B cell (primary cell): ENCODE data around the gene PAQR6. TPM values are rescaled to one million over a fixed set of nuclear protein-coding genes. Genes with fewer than 3 reads are reported as not detected.

Source experiments
- ATAC-seq: fragments of 200-7000 bp; cut with Tn5 transposase; one replicate; pipeline ENCODE4 v1.10.0; 2021; ENCODE audit warnings: low read depth, mild to moderate bottlenecking, moderate number of reproducible peaks, moderate library complexity
- CTCF ChIA-PET: fragments of 350-600 bp; sonication (Branson Sonifier 250); formaldehyde crosslinking; loops from one replicate; lab custom pipeline; 2021; ENCODE audit warnings: antibody characterized with exemption, inconsistent platforms; lab: Charles Lee
- POLR2A ChIA-PET: fragments of 350-600 bp; sonication (Branson Sonifier 250); formaldehyde crosslinking; loops from one replicate; lab custom pipeline; 2021; ENCODE audit warnings: antibody characterized with exemption; lab: Charles Lee
- DNase-seq: peaks from one replicate; pipeline ENCODE4 v3.0.0; 2013
- H2AFZ ChIP-seq: 2 replicates; pipeline ENCODE4 v1.6.1; 2012; ENCODE audit warnings: mild to moderate bottlenecking, low read depth, low read length; ENCODE audit not compliant: insufficient read depth, poor library complexity, severe bottlenecking
- H3K27ac ChIP-seq, 2 donors: 1 replicate in 1 of 2; 2 replicates in 1 of 2; pipeline ENCODE4 v1.5.1; 2012 to 2013; ENCODE audit warnings: low read length in 2 of 2, mild to moderate bottlenecking in 2 of 2, moderate library complexity in 1 of 2
- H3K27me3 ChIP-seq, 4 experiments: fragments of 200-600 bp in 1 of 4; sonication (generic) in 1 of 4; replicated peaks in 1 of 4; 1 replicate in 2 of 4; 2 replicates in 2 of 4; pipeline versions ENCODE4 v1.6.1 to v1.7.0; 2013 to 2016; ENCODE audit warnings: low read length in 3 of 4, mild to moderate bottlenecking in 2 of 4, mixed read lengths in 1 of 4, moderate library complexity in 1 of 4; ENCODE audit not compliant: insufficient read depth in 4 of 4, control insufficient read depth in 3 of 4; ENCODE audit errors: control extremely low read depth in 1 of 4
- H3K36me3 ChIP-seq, 2 experiments: replicated peaks in 1 of 2; 1 replicate in 1 of 2; 2 replicates in 1 of 2; pipeline versions ENCODE4 v1.6.1 to v1.7.1; 2013; ENCODE audit warnings: low read length in 1 of 2; ENCODE audit not compliant: insufficient read depth in 2 of 2, control insufficient read depth in 1 of 2; ENCODE audit errors: control extremely low read depth in 1 of 2, extremely low read depth in 1 of 2
- H3K4me1 ChIP-seq, 2 donors: fragments of 200-600 bp in 1 of 2; sonication (generic) in 1 of 2; 1 replicate in 1 of 2; 2 replicates in 1 of 2; pipeline versions ENCODE4 v1.5.1 to v1.6.1; 2013 to 2017; ENCODE audit warnings: low read length in 2 of 2; ENCODE audit not compliant: control insufficient read depth in 2 of 2, insufficient read depth in 2 of 2
- H3K4me2 ChIP-seq: replicated peaks from 2 replicates; pipeline ENCODE3; 2012; ENCODE audit warnings: mild to moderate bottlenecking, low read depth, low read length; ENCODE audit not compliant: poor library complexity, severe bottlenecking
- H3K4me3 ChIP-seq, 5 experiments: fragments of 200-600 bp in 1 of 5; sonication (generic) in 1 of 5; 1 replicate in 3 of 5; 2 replicates in 2 of 5; pipeline versions ENCODE4 v1.5.1 to v1.7.0; 2011 to 2016; ENCODE audit warnings: low read length in 4 of 5, mild to moderate bottlenecking in 4 of 5, low read depth in 2 of 5, control low read depth in 1 of 5, moderate library complexity in 1 of 5; ENCODE audit not compliant: insufficient read depth in 1 of 5; ENCODE audit errors: control extremely low read depth in 1 of 5, extremely low read depth in 1 of 5
- H3K79me2 ChIP-seq: fragments of 200-600 bp; sonication (generic); one replicate; pipeline ENCODE4 v1.6.0; 2016; ENCODE audit warnings: low read length; ENCODE audit not compliant: control insufficient read depth, insufficient read depth
- H3K9ac ChIP-seq: fragments of 200-600 bp; sonication (generic); 2 replicates; pipeline ENCODE4 v1.6.1; 2017; ENCODE audit warnings: mild to moderate bottlenecking, low read length, moderate library complexity
- H3K9me3 ChIP-seq, 3 donors: one replicate each; pipeline versions ENCODE4 v1.6.1 to v1.7.1; 2013; ENCODE audit warnings: low read length in 2 of 3; ENCODE audit not compliant: control insufficient read depth in 2 of 3, insufficient read depth in 1 of 3; ENCODE audit errors: control extremely low read depth in 1 of 3
- H4K20me1 ChIP-seq: 2 replicates; pipeline ENCODE4 v1.6.0; 2012; ENCODE audit warnings: mild to moderate bottlenecking, low read length; ENCODE audit not compliant: insufficient read depth, control insufficient read depth, poor library complexity, severe bottlenecking
- H3K27ac Mint-ChIP-seq: one replicate; pipeline ENCODE4 v1.8.0; 2021; ENCODE audit warnings: mixed read lengths
- H3K27me3 Mint-ChIP-seq: one replicate; pipeline ENCODE4 v1.8.0; 2021; ENCODE audit warnings: mixed read lengths
- H3K4me1 Mint-ChIP-seq: one replicate; pipeline ENCODE4 v1.8.0; 2021; ENCODE audit warnings: mixed read lengths
- H3K4me3 Mint-ChIP-seq: one replicate; pipeline ENCODE4 v1.8.0; 2021; ENCODE audit warnings: mixed read lengths
- H3K9me3 Mint-ChIP-seq: one replicate; pipeline ENCODE4 v1.8.0; 2022; ENCODE audit warnings: mixed read lengths; ENCODE audit not compliant: insufficient read depth
- CTCF ChIP-seq: fragments of 200-600 bp; IDR thresholded peaks from one replicate; pipeline ENCODE4 v1.8.0; 2022; ENCODE audit warnings: antibody characterized with exemption, mild to moderate bottlenecking
- EZH2 ChIP-seq: IDR thresholded peaks from 2 replicates; pipeline ENCODE4 v1.6.1; 2012; ENCODE audit warnings: borderline replicate concordance, low read depth, mild to moderate bottlenecking, moderate library complexity, low read length; ENCODE audit not compliant: insufficient read depth, poor library complexity, severe bottlenecking
- WGBS: methylation state at CpG from one replicate; pipeline ENCODE4 v1.1.5; 2013; ENCODE audit warnings: missing lambda C conversion rate; ENCODE audit not compliant: insufficient coverage; 5-methylcytosine and 5-hydroxymethylcytosine counted together
- intact Hi-C: fragments of 100-400 bp; cut with micrococcal nuclease; formaldehyde crosslinking; loops from one replicate; pipeline ENCODE4 v1.10.0; 2022
- polyA plus RNA-seq: library from polyadenylated mRNA; depleted of rRNA; stranded (reverse); fragments of >200 nt; gene quantifications from 2 replicates; pipeline ENCODE4 v1.2.3, GENCODE V29; 2012
- total RNA-seq, 2 donors: library from RNA; stranded (reverse); fragments of 120-200 nt in 1 of 2; gene quantifications; 1 replicate in 1 of 2; 2 replicates in 1 of 2; pipeline versions ENCODE4 v1.2.3 to v1.2.4, GENCODE V29; 2013 to 2022

The PAQR6 gene
- total and polyA plus RNA-seq, 2 donors (not counting 1 experiment from before 2014, with no cell fraction given): 1.3 to 1.8 TPM

DNA sequence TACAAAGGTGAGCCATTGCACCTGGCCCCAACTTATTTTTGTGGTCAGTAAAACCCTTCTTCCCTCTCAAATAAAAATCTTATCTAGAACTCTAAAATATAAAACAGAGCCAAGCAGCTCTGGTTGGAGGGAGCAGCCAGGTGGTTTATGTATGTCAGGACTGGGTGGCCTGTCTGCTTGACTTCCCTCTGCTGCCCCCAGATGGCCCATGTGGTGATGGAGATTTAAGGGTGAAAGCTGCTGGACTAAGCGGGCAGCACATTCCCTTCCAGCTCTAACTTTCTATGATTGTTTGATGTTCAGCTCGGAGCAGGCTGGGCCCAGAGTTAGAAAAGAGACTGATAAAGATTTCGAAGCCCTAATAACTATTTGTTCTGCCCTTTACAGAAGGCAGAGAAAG lies 11.9 kb upstream of the PAQR6 start:
- no peaks in the 10 kb centered on the region for H3K27me3 ChIP-seq
- no peak for DNase-seq
- no peak overlapping the region for H3K4me2 ChIP-seq
- H3K4me3 ChIP-seq: no peak overlapping the region
- Mint-ChIP-seq H3K4me3 (no peak overlapping the region), H3K4me1 (no peaks in the 10 kb centered on the region), H3K27ac (no peak overlapping the region), H3K27me3 (no peaks in the 10 kb centered on the region), H3K9me3 (no peaks in the 10 kb centered on the region)
- no peak for TF ChIP-seq EZH2
- no peak for TF ChIP-seq CTCF
- no peak for ATAC-seq
- H4K20me1 ChIP-seq: no peaks in the 10 kb centered on the region
- CTCF ChIA-PET: no interaction called here
- no peak overlapping the region for H3K27ac ChIP-seq
- intact Hi-C loops: no loop called here
- no peaks in the 10 kb centered on the region for H3K4me1 ChIP-seq
- no peaks in the 10 kb centered on the region for H3K79me2 ChIP-seq
- POLR2A ChIA-PET: no interaction called here
- H3K36me3 ChIP-seq: peaks cover 4 to 75% of the 10 kb centered on the region in 2 experiments
- no peak overlapping the region for H3K9ac ChIP-seq
- no peak overlapping the region for H2AFZ ChIP-seq
- H3K9me3 ChIP-seq: no peaks in the 10 kb centered on the region
- WGBS: no CpG with 5 or more reads among the region's 3 CpGs

GRCh38 chr1:156258859-156259258 lies 11.0 kb upstream of the PAQR6 start:
- no peaks in the 10 kb centered on the region for H3K27me3 ChIP-seq
- no peak overlapping the region for H3K27ac ChIP-seq
- H3K4me3 ChIP-seq: no peak overlapping the region
- no peaks in the 10 kb centered on the region for H3K9me3 ChIP-seq
- no peak overlapping the region for H3K9ac ChIP-seq
- H3K27ac Mint-ChIP-seq: no peak overlapping the region
- H2AFZ ChIP-seq: no peak overlapping the region
- H3K79me2 ChIP-seq: no peaks in the 10 kb centered on the region
- peaks cover 4 to 76% of the 10 kb centered on the region in 2 experiments for H3K36me3 ChIP-seq
- H3K9me3 Mint-ChIP-seq: no peaks in the 10 kb centered on the region
- DNase-seq (no peak), ATAC-seq (no peak)
- intact Hi-C loops: no loop called here
- H3K4me1 ChIP-seq: no peaks in the 10 kb centered on the region
- no peak overlapping the region for H3K4me3 Mint-ChIP-seq
- H3K27me3 Mint-ChIP-seq: no peaks in the 10 kb centered on the region
- CTCF ChIA-PET: no interaction called here
- WGBS: 92% methylated on average over 6 of the region's 8 CpGs
- H4K20me1 ChIP-seq: no peaks in the 10 kb centered on the region
- H3K4me2 ChIP-seq: no peak overlapping the region
- TF ChIP-seq CTCF: no peak
- no peak for TF ChIP-seq EZH2
- POLR2A ChIA-PET: no interaction called here
- no peaks in the 10 kb centered on the region for H3K4me1 Mint-ChIP-seq
